Mesenchymal stem cell (in vitro differentiated cells and primary cell): ENCODE data around the gene TMEM253.

Experiments used
- DNase-seq: peaks from one replicate; pipeline ENCODE4 v3.0.0-alpha.2; 2013
- H2AFZ ChIP-seq: one replicate; pipeline ENCODE4 v1.6.1; 2013; ENCODE audit warnings: low read depth, mild to moderate bottlenecking, control low read depth, inconsistent platforms, low read length, moderate library complexity
- H2AK5ac ChIP-seq: 2 replicates; pipeline ENCODE4 v1.6.1; 2013; ENCODE audit warnings: low read length, moderate library complexity, mild to moderate bottlenecking, inconsistent platforms; ENCODE audit not compliant: severe bottlenecking
- H2BK120ac ChIP-seq: one replicate; pipeline ENCODE4 v1.6.1; 2013; ENCODE audit warnings: low read depth, mild to moderate bottlenecking, inconsistent platforms, low read length, moderate library complexity
- H2BK12ac ChIP-seq, 2 experiments: one replicate each; pipeline ENCODE4 v1.6.1; 2013; ENCODE audit warnings: inconsistent platforms in 2 of 2, low read length in 2 of 2, mild to moderate bottlenecking in 2 of 2, moderate library complexity in 2 of 2, control low read depth in 1 of 2
- H2BK15ac ChIP-seq: one replicate; pipeline ENCODE4 v1.6.1; 2013; ENCODE audit warnings: mild to moderate bottlenecking, low read depth, inconsistent platforms; ENCODE audit not compliant: poor library complexity, severe bottlenecking
- H2BK5ac ChIP-seq: 2 replicates; pipeline ENCODE4 v1.6.1; 2013; ENCODE audit warnings: low read depth, mild to moderate bottlenecking, low read length, control low read depth, inconsistent platforms; ENCODE audit not compliant: poor library complexity, severe bottlenecking
- H3K14ac ChIP-seq, 2 experiments: one replicate each; pipeline ENCODE4 v1.6.1; 2013; ENCODE audit warnings: inconsistent platforms in 2 of 2, low read length in 2 of 2, control low read depth in 1 of 2, mild to moderate bottlenecking in 1 of 2, moderate library complexity in 1 of 2
- H3K18ac ChIP-seq, 2 experiments: one replicate each; pipeline ENCODE4 v1.6.1; 2013; ENCODE audit warnings: inconsistent platforms in 2 of 2, low read length in 2 of 2, control low read depth in 1 of 2, low read depth in 1 of 2, mild to moderate bottlenecking in 1 of 2
- H3K23ac ChIP-seq, 2 experiments: one replicate each; pipeline ENCODE4 v1.6.1; 2013; ENCODE audit warnings: inconsistent platforms in 2 of 2, low read length in 2 of 2, mild to moderate bottlenecking in 2 of 2, moderate library complexity in 2 of 2, control low read depth in 1 of 2
- H3K27ac ChIP-seq: 2 replicates; pipeline ENCODE4 v1.5.1; 2013; ENCODE audit warnings: mild to moderate bottlenecking, moderate library complexity, low read length, control low read depth, inconsistent platforms; ENCODE audit not compliant: poor library complexity, severe bottlenecking
- H3K27me3 ChIP-seq, 2 experiments: 2 replicates each; pipeline versions ENCODE4 v1.6.1 to v1.7.0; 2013; ENCODE audit warnings: low read length in 2 of 2, mild to moderate bottlenecking in 2 of 2, moderate library complexity in 2 of 2, control low read depth in 1 of 2, inconsistent platforms in 1 of 2; ENCODE audit not compliant: control insufficient read depth in 1 of 2, insufficient read depth in 1 of 2
- H3K36me3 ChIP-seq, 2 experiments: 2 replicates each; pipeline versions ENCODE4 v1.6.1 to v1.7.0; 2013; ENCODE audit warnings: low read length in 2 of 2, control low read depth in 1 of 2, inconsistent platforms in 1 of 2, low read depth in 1 of 2, mild to moderate bottlenecking in 1 of 2; ENCODE audit not compliant: insufficient read depth in 2 of 2, control insufficient read depth in 1 of 2
- H3K4ac ChIP-seq, 2 experiments: one replicate each; pipeline ENCODE4 v1.6.1; 2013; ENCODE audit warnings: inconsistent platforms in 2 of 2, low read length in 2 of 2, mild to moderate bottlenecking in 2 of 2, moderate library complexity in 2 of 2, control low read depth in 1 of 2, low read depth in 1 of 2
- H3K4me1 ChIP-seq: 2 replicates; pipeline ENCODE4 v1.6.1; 2013; ENCODE audit warnings: low read depth, low read length, control low read depth; ENCODE audit not compliant: control insufficient read depth, insufficient read depth
- H3K4me2 ChIP-seq: 2 replicates; pipeline ENCODE4 v1.6.1; 2013; ENCODE audit warnings: low read length, mild to moderate bottlenecking, inconsistent platforms; ENCODE audit not compliant: poor library complexity, severe bottlenecking
- H3K4me3 ChIP-seq, 2 experiments: 2 replicates each; pipeline versions ENCODE4 v1.5.1 to v1.7.0; 2013; ENCODE audit warnings: low read length in 2 of 2, mild to moderate bottlenecking in 2 of 2, control low read depth in 1 of 2, low read depth in 1 of 2; ENCODE audit not compliant: insufficient read depth in 1 of 2
- H3K79me1 ChIP-seq: replicated peaks from 2 replicates; pipeline ENCODE4 v1.6.1; 2013; ENCODE audit warnings: mild to moderate bottlenecking, control low read depth, low read length, inconsistent platforms; ENCODE audit not compliant: poor library complexity, severe bottlenecking
- H3K9ac ChIP-seq: 2 replicates; pipeline ENCODE4 v1.7.0; 2013; ENCODE audit warnings: mild to moderate bottlenecking, low read length, moderate library complexity
- H3K9me3 ChIP-seq: 2 replicates; pipeline ENCODE4 v1.7.0; 2013; ENCODE audit warnings: mild to moderate bottlenecking, low read length; ENCODE audit not compliant: control insufficient read depth
- H4K8ac ChIP-seq: one replicate; pipeline ENCODE4 v1.6.1; 2013; ENCODE audit warnings: inconsistent platforms, mild to moderate bottlenecking, low read length, moderate library complexity
- H4K91ac ChIP-seq: one replicate; pipeline ENCODE4 v1.6.1; 2013; ENCODE audit warnings: mild to moderate bottlenecking, low read length, inconsistent platforms
- WGBS: methylation state at CpG from one replicate; pipeline ENCODE4 v1.1.7; 2013; ENCODE audit warnings: mixed read lengths; 5-methylcytosine and 5-hydroxymethylcytosine counted together

The TMEM253 gene

GRCh38 chr14:21095430-21096205 lies 5.2 kb upstream of the TMEM253 start:
- H3K27ac ChIP-seq, result peak overlapping the region; percentile 88
- no peak overlapping the region for H2AK5ac ChIP-seq
- no peak overlapping the region for H3K18ac ChIP-seq
- H3K4me2 ChIP-seq, result no peak overlapping the region
- no peak overlapping the region for H3K9ac ChIP-seq
- H2BK5ac ChIP-seq, result no peak overlapping the region
- peaks cover 12% of the 10 kb centered on the region for H3K79me1 ChIP-seq
- H3K14ac ChIP-seq, result no peak overlapping the region
- no peak overlapping the region for H3K4me3 ChIP-seq
- H4K91ac ChIP-seq, result no peak overlapping the region
- no peaks in the 10 kb centered on the region for H3K9me3 ChIP-seq
- no peak overlapping the region for H2BK120ac ChIP-seq
- 73% methylated on average over 5 of the region's 6 CpGs for WGBS
- peaks cover 17 to 27% of the 10 kb centered on the region in 2 experiments for H3K36me3 ChIP-seq
- H2AFZ ChIP-seq, result no peak overlapping the region
- H3K23ac ChIP-seq, result no peak overlapping the region
- DNase-seq, result no peak
- no peak overlapping the region for H2BK12ac ChIP-seq
- peaks cover 28% of the 10 kb centered on the region for H3K4me1 ChIP-seq
- no peak overlapping the region for H4K8ac ChIP-seq
- H2BK15ac ChIP-seq, result no peak overlapping the region
- no peak overlapping the region for H3K4ac ChIP-seq
- H3K27me3 ChIP-seq, result no peaks in the 10 kb centered on the region

- Histone ChIP-seq H2BK12ac (no peak overlapping the region), H3K18ac (no peak overlapping the region), H3K23ac (no peak overlapping the region), H2AK5ac (peak overlapping the region; percentile 21), H3K36me3 (peaks cover 9 to 19% of the 10 kb centered on the region in 2 experiments), H3K9me3 (no peaks in the 10 kb centered on the region), H3K27me3 (no peaks in the 10 kb centered on the region), H3K4me1 (peaks cover 28% of the 10 kb centered on the region), H2AFZ (no peak overlapping the region), H3K79me1 (peaks cover 9% of the 10 kb centered on the region), H3K4ac (no peak overlapping the region), H3K4me3 (peak overlapping the region in 1 of 2 experiments; percentile 33), H3K14ac (no peak overlapping the region), H3K4me2 (peak overlapping the region; percentile 36), H2BK120ac (no peak overlapping the region), H4K8ac (no peak overlapping the region), H3K9ac (peak overlapping the region; percentile 32), H4K91ac (no peak overlapping the region), H3K27ac (peak overlapping the region; percentile 88), H2BK5ac (no peak overlapping the region), H2BK15ac (no peak overlapping the region)
- no peak for DNase-seq
- WGBS, result 80% methylated on average over 2 of the region's 3 CpGs
These were observed 4.4 kb upstream of the TMEM253 start for GRCh38 chr14:21096438-21096837.

- peak overlapping the region; percentile 63 for H2AK5ac ChIP-seq
- H3K9ac ChIP-seq, result peak overlapping the region; percentile 47
- H2AFZ ChIP-seq, result no peak overlapping the region
- no peak overlapping the region for H3K14ac ChIP-seq
- peaks cover 12% of the 10 kb centered on the region for H3K79me1 ChIP-seq
- no peak for DNase-seq
- H3K23ac ChIP-seq, result no peak overlapping the region
- H2BK5ac ChIP-seq, result no peak overlapping the region
- peak overlapping the region; percentile 58 to 70 for H3K4me3 ChIP-seq
- H3K27ac ChIP-seq, result peak overlapping the region; percentile 88
- no peak overlapping the region for H3K4ac ChIP-seq
- peaks cover 6 to 13% of the 10 kb centered on the region in 2 experiments for H3K36me3 ChIP-seq
- no peaks in the 10 kb centered on the region for H3K9me3 ChIP-seq
- H4K8ac ChIP-seq, result no peak overlapping the region
- peaks cover 28% of the 10 kb centered on the region for H3K4me1 ChIP-seq
- WGBS, result 56% methylated on average over 10 of the region's 10 CpGs
- no peak overlapping the region for H2BK15ac ChIP-seq
- no peak overlapping the region for H3K18ac ChIP-seq
- no peaks in the 10 kb centered on the region for H3K27me3 ChIP-seq
- H2BK12ac ChIP-seq, result no peak overlapping the region
- H2BK120ac ChIP-seq, result no peak overlapping the region
- no peak overlapping the region for H4K91ac ChIP-seq
- peak overlapping the region; percentile 70 for H3K4me2 ChIP-seq
These were observed 3.8 kb upstream of the TMEM253 start for GRCh38 chr14:21096978-21097635.

GRCh38 chr14:21097636-21098075 lies 3.2 kb upstream of the TMEM253 start:
- Histone ChIP-seq H4K8ac (no peak overlapping the region), H2AK5ac (peak overlapping the region; percentile 9), H3K9me3 (no peaks in the 10 kb centered on the region), H3K4me3 (peak overlapping the region; percentile 58 to 70), H2BK5ac (no peak overlapping the region), H3K27me3 (no peaks in the 10 kb centered on the region), H3K4me2 (peak overlapping the region; percentile 70), H3K14ac (no peak overlapping the region), H3K4me1 (peaks cover 29% of the 10 kb centered on the region), H3K27ac (peak overlapping the region; percentile 88), H4K91ac (no peak overlapping the region), H3K36me3 (peaks cover 6 to 7% of the 10 kb centered on the region in 2 experiments), H3K9ac (peak overlapping the region; percentile 47), H3K79me1 (peaks cover 15% of the 10 kb centered on the region), H3K23ac (no peak overlapping the region), H2AFZ (no peak overlapping the region), H2BK15ac (no peak overlapping the region), H2BK120ac (peak overlapping the region; percentile 49), H2BK12ac (no peak overlapping the region), H3K18ac (no peak overlapping the region), H3K4ac (no peak overlapping the region)
- DNase-seq, result no peak
- WGBS, result 9% methylated on average over 10 of the region's 19 CpGs
